ENCODE data around the gene COL11A2.

DNA sequence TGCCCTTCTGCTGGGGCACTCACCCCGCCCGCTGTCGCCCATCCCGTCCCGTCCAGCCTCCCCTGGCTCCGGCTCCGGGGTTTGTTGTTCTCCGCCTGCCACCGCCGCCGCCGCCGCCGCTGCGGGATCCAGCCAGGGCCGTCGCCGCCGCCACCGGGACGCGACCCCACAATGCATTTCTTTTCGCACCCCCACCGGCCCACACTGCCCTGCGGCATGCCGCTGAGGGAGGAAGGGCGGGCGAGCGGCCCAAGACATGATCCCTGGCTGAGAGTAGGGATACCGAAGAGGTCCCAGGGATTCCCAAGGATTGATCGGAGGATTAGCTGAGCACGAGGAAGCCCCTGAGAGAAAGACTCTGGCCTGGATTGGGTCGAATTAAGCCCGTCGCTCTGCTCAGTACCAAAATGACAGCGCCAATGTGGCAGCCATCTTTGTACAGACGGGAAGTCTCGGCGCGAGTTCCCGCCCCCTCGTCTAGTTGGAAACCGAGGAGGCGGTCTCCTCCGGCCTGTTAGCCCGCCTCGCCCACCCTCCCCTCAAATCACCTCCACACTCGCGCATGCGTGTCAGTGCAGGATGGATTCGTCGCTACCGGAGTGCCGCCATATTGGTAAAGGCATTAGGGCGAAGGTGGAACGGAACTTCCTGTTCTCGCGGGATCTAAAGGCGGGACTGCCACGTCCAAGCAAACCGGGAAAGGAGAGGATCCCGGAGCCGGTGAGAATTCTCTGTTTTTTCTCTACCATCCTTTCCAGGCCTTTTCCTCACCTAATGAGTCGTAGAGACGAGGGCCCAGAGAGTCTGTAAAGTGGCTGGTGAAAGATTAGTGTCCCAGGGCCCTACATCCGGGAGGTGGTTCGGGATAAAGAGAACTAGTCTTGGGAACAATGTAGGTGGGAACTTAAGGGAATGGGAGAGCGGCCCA is 8.2 kb upstream of the COL11A2 start, which contains the start of the genes RXRB and SLC39A7:
- TF ChIP-seq TCF4 (CRISPR knock-in tag; IDR thresholded peaks at IDR 0.05; ENCODE audit: borderline replicate concordance) (no peak), RARB (CRISPR knock-in tag; IDR thresholded peaks at IDR 0.05) (no peak), ZFP3 (CRISPR knock-in tag; IDR thresholded peaks at IDR 0.05) (no peak)

All from SK-N-SH treated with all-trans-retinoic acid at 6 μM for 48 hours (cell line).